HG03039 (cell line): ENCODE data around the gene RPH3AL.
"Not testable (repeated sequence)": the region's sequence is repeated elsewhere in the genome, so short reads cannot be mapped to it uniquely, and the experiment has no call there.

ENCODE experiments used
- ATAC-seq: cut with Tn5 transposase; IDR thresholded peaks from one replicate; pipeline ENCODE4 v1.9.1; 2021; ENCODE audit warnings: mild to moderate bottlenecking, moderate library complexity; ENCODE audit not compliant: unreplicated experiment

RPH3AL gene

GRCh38 chr17:320809-321385, 31.7 kb downstream of the RPH3AL start:
- ATAC-seq = no peak

GRCh38 chr17:320139-320538, 32.5 kb downstream of the RPH3AL start:
- ATAC-seq = no peak

- ATAC-seq = no peak
Measured at GRCh38 chr17:319266-319665, 33.3 kb downstream of the RPH3AL start.

GRCh38 chr17:317070-317469, 35.5 kb downstream of the RPH3AL start:
- not testable (repeated sequence) for ATAC-seq

GRCh38 chr17:315399-315798, 37.2 kb downstream of the RPH3AL start:
- ATAC-seq = not testable (repeated sequence)

GRCh38 chr17:314614-314944, 38.0 kb downstream of the RPH3AL start:
- not testable (repeated sequence) for ATAC-seq

GRCh38 chr17:313911-314613, 38.5 kb downstream of the RPH3AL start:
- no peak for ATAC-seq

GRCh38 chr17:313231-313630, 39.4 kb downstream of the RPH3AL start:
- no peak for ATAC-seq

- ATAC-seq = no peak
Measured at GRCh38 chr17:312476-313148, 40.0 kb downstream of the RPH3AL start.

GRCh38 chr17:311119-311782, 41.4 kb downstream of the RPH3AL start:
- ATAC-seq = no peak

- ATAC-seq = no peak
Measured at GRCh38 chr17:310111-311010, 42.2 kb downstream of the RPH3AL start.

- no peak for ATAC-seq
Measured at GRCh38 chr17:309361-309888, 43.2 kb downstream of the RPH3AL start.

- no peak for ATAC-seq
Measured at GRCh38 chr17:307741-308507, 44.7 kb downstream of the RPH3AL start.

GRCh38 chr17:307295-307691, 45.3 kb downstream of the RPH3AL start:
- no peak for ATAC-seq

GRCh38 chr17:306536-307294, 45.9 kb downstream of the RPH3AL start:
- no peak for ATAC-seq

GRCh38 chr17:306116-306515, 46.5 kb downstream of the RPH3AL start:
- no peak for ATAC-seq

- no peak for ATAC-seq
Measured at GRCh38 chr17:305090-305976, 47.3 kb downstream of the RPH3AL start.

- no peak for ATAC-seq
Measured at GRCh38 chr17:304461-304860, 48.1 kb downstream of the RPH3AL start.
